GM19452 (cell line): ENCODE measurements around the gene ARHGAP4.

Experiments
- ATAC-seq: cut with Tn5 transposase; IDR thresholded peaks from one replicate; pipeline ENCODE4 v1.9.1; 2021; ENCODE audit not compliant: unreplicated experiment

ARHGAP4 gene

GRCh38 chrX:153870288-153870690, 55.8 kb downstream of the ARHGAP4 start:
- ATAC-seq: no peak

- no peak for ATAC-seq
These were observed 56.4 kb downstream of the ARHGAP4 start for GRCh38 chrX:153869473-153870287.

GRCh38 chrX:153868576-153869472, 57.2 kb downstream of the ARHGAP4 start:
- no peak for ATAC-seq

- no peak for ATAC-seq
These were observed 58.4 kb downstream of the ARHGAP4 start for GRCh38 chrX:153867671-153868070.

GRCh38 chrX:153867139-153867538, 58.9 kb downstream of the ARHGAP4 start:
- ATAC-seq: no peak

GRCh38 chrX:153866302-153867019, 59.6 kb downstream of the ARHGAP4 start:
- no peak for ATAC-seq

GRCh38 chrX:153865685-153866084, 60.4 kb downstream of the ARHGAP4 start:
- ATAC-seq: no peak

GRCh38 chrX:153865321-153865580, 60.8 kb downstream of the ARHGAP4 start:
- ATAC-seq: no peak

- ATAC-seq: no peak
These were observed 61.3 kb downstream of the ARHGAP4 start for GRCh38 chrX:153864561-153865320.

- no peak for ATAC-seq
These were observed 62.0 kb downstream of the ARHGAP4 start for GRCh38 chrX:153864101-153864500.

- ATAC-seq: no peak
These were observed 62.6 kb downstream of the ARHGAP4 start for GRCh38 chrX:153863251-153863991.

GRCh38 chrX:153862369-153863250, 63.5 kb downstream of the ARHGAP4 start:
- ATAC-seq: no peak

- no peak for ATAC-seq
These were observed 64.2 kb downstream of the ARHGAP4 start for GRCh38 chrX:153861733-153862310.

- ATAC-seq: no peak
These were observed 64.9 kb downstream of the ARHGAP4 start for GRCh38 chrX:153861151-153861550.
